Measurements from ENCODE around the gene TAX1BP3. TPM values are rescaled to one million over a fixed set of nuclear protein-coding genes. Genes with fewer than 3 reads are reported as not detected.

Gene TAX1BP3
- total RNA-seq, 2 experiments from 2014 or later = 19.8 to 24.3 TPM

GRCh38 chr17:3657874-3658783 is 10.2 kb downstream of the TAX1BP3 start:
- no peaks in the 10 kb centered on the region for H3K36me3 ChIP-seq (ENCODE audit: insufficient read depth, low read length)
- TF ChIP-seq CTCF (conservative IDR thresholded peaks at IDR 0.05; ENCODE audit: low read length) (no peak), EZH2phosphoT487 (IDR thresholded peaks at IDR 0.05; ENCODE audit: borderline replicate concordance, low read depth, low read length) (no peak)
- H4K20me1 ChIP-seq (ENCODE audit: insufficient read depth, low read length) = no peaks in the 10 kb centered on the region
- DNase-seq (ENCODE audit: low spot score) = no peak
- no peaks in the 10 kb centered on the region for H3K4me1 ChIP-seq (ENCODE audit: insufficient read depth, low read length, poor library complexity, severe bottlenecking)
- no peak overlapping the region for H2AFZ ChIP-seq (ENCODE audit: low read length)
- BruUV-seq (replicated peaks) = no TSS peak
- H3K79me2 ChIP-seq (ENCODE audit: insufficient read depth, low read depth, low read length) = no peaks in the 10 kb centered on the region
- H3K4me3 ChIP-seq (ENCODE audit: low read depth, low read length, poor library complexity, severe bottlenecking) = no peak overlapping the region
- ChIA-PET POLR2A (no interaction called here), CTCF (ENCODE audit: unreplicated experiment) (interaction anchor here (0.6 kb wide), 1 partner anchor 901 kb away, joined by 3 read pairs; no protein-coding TSS in a partner anchor)
- no peak overlapping the region for H3K27ac ChIP-seq (ENCODE audit: low read depth, low read length, poor library complexity, severe bottlenecking)
- H3K9me2 ChIP-seq (ENCODE audit: insufficient read depth, low read length) = no peaks in the 10 kb centered on the region
- no peak overlapping the region for H3K4me2 ChIP-seq (ENCODE audit: low read length)
- intact Hi-C loops (cut with micrococcal nuclease; ENCODE audit: unreplicated experiment) = no loop called here
- no peaks in the 10 kb centered on the region for H3K9me3 ChIP-seq (ENCODE audit: low read length)

DNA sequence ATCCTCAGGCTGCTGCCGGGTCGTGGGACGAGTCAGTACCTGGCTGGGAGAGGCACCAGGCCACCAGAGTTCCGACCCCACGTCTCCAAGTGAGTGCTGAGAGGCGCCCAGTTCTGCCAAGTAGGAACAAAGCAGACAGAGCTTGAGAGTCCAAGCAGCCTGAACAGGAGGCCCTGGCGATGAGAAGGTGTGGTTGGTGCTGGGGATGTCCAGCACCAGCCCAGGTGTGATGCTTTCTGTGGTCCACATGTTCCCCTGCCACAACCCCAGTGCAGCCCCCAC is 10.8 kb downstream of the TAX1BP3 start:
- CTCF ChIA-PET (ENCODE audit: unreplicated experiment) = no interaction called here

More for the DNA sequence above, 10.8 kb downstream of the TAX1BP3 start:
- Histone ChIP-seq H3K9me3 (ENCODE audit: low read length) (no peaks in the 10 kb centered on the region), H3K9me2 (ENCODE audit: insufficient read depth, low read length) (no peaks in the 10 kb centered on the region), H3K4me2 (ENCODE audit: low read length) (no peak overlapping the region), H3K27ac (ENCODE audit: low read depth, low read length, poor library complexity, severe bottlenecking) (no peak overlapping the region), H2AFZ (ENCODE audit: low read length) (no peak overlapping the region), H3K4me1 (ENCODE audit: insufficient read depth, low read length, poor library complexity, severe bottlenecking) (no peaks in the 10 kb centered on the region), H3K79me2 (ENCODE audit: insufficient read depth, low read depth, low read length) (no peaks in the 10 kb centered on the region), H4K20me1 (ENCODE audit: insufficient read depth, low read length) (no peaks in the 10 kb centered on the region), H3K4me3 (ENCODE audit: low read depth, low read length, poor library complexity, severe bottlenecking) (no peak overlapping the region), H3K36me3 (ENCODE audit: insufficient read depth, low read length) (no peaks in the 10 kb centered on the region)
- POLR2A ChIA-PET = no interaction called here
- BruUV-seq (replicated peaks) = no TSS peak
- TF ChIP-seq CTCF (conservative IDR thresholded peaks at IDR 0.05; ENCODE audit: low read length) = no peak
- no peak for TF ChIP-seq EZH2phosphoT487 (IDR thresholded peaks at IDR 0.05; ENCODE audit: borderline replicate concordance, low read depth, low read length)
- intact Hi-C loops (cut with micrococcal nuclease; ENCODE audit: unreplicated experiment) = no loop called here
- DNase-seq (ENCODE audit: low spot score) = no peak

Data from OCI-LY7 (cell line).